Upper lobe of left lung (tissue), 6 donors: ENCODE data around the gene CDYL. TPM values are rescaled to one million over a fixed set of nuclear protein-coding genes. Genes with fewer than 3 reads are reported as not detected.

ENCODE experiments used
- ATAC-seq, 2 donors: fragments of 200-7000 bp; cut with Tn5 transposase; one replicate each; pipeline ENCODE4 v1.9.1; 2022; ENCODE audit warnings: mild to moderate bottlenecking in 2 of 2, moderate library complexity in 2 of 2; ENCODE audit not compliant: low FRiP score in 2 of 2
- DNase-seq, 2 donors: peaks; one replicate each; pipeline ENCODE4 v3.0.0-alpha.2; 2019 to 2020
- H3K27ac ChIP-seq, 4 donors: fragments of 200-600 bp; sonication (generic); one replicate each; pipeline ENCODE4 v1.5.1; 2016 to 2019
- H3K27me3 ChIP-seq, 4 donors: fragments of 200-600 bp; sonication (generic); one replicate each; pipeline ENCODE4 v1.5.1; 2017 to 2019
- H3K36me3 ChIP-seq, 4 donors: fragments of 200-600 bp; sonication (generic); one replicate each; pipeline ENCODE4 v1.5.1; 2016 to 2019
- H3K4me1 ChIP-seq, 4 donors: fragments of 200-600 bp; sonication (generic); one replicate each; pipeline ENCODE4 v1.5.1; 2018 to 2019
- H3K4me3 ChIP-seq, 4 donors: fragments of 200-600 bp; sonication (generic); one replicate each; pipeline ENCODE4 v1.5.1; 2017 to 2019; ENCODE audit warnings: mild to moderate bottlenecking in 2 of 4, moderate library complexity in 1 of 4
- H3K9me3 ChIP-seq, 4 donors: fragments of 200-600 bp; sonication (generic); one replicate each; pipeline ENCODE4 v1.5.1; 2018 to 2019
- CTCF ChIP-seq, 6 experiments: fragments of 450-650 bp in 4 of 6; fragments of 200-600 bp in 2 of 6; sonication (generic) in 2 of 6; IDR thresholded peaks; one replicate each; pipeline ENCODE4 v1.5.1; 2016 to 2019; ENCODE audit warnings: antibody characterized with exemption in 6 of 6
- EP300 ChIP-seq, 4 donors: sonication (generic); formaldehyde crosslinking; IDR thresholded peaks; one replicate each; pipeline ENCODE4 v1.5.1; 2017; ENCODE audit warnings: antibody characterized with exemption in 4 of 4, control low read depth in 2 of 4
- POLR2A ChIP-seq, 4 donors: fragments of 450-650 bp; IDR thresholded peaks; one replicate each; pipeline ENCODE4 v1.5.1; 2016 to 2017; ENCODE audit warnings: antibody characterized with exemption in 4 of 4, mild to moderate bottlenecking in 2 of 4
- POLR2AphosphoS5 ChIP-seq, 2 donors: sonication (generic); formaldehyde crosslinking; IDR thresholded peaks; one replicate each; pipeline ENCODE4 v1.5.1; 2017; ENCODE audit warnings: antibody characterized with exemption in 2 of 2
- WGBS, 2 donors: methylation state at CpG; one replicate each; pipeline ENCODE4 v1.1.5; 2017 to 2018; 5-methylcytosine and 5-hydroxymethylcytosine counted together
- total RNA-seq, 6 donors: library from RNA; depleted of rRNA in 4 of 6; stranded (reverse); fragments of >200 nt in 4 of 6; gene quantifications; one replicate each; pipeline versions ENCODE4 v1.1.0 to v1.2.1, GENCODE V29; 2016 to 2021
- donor health status: DM: no; HTN: no; CAD: no; lungs with moderate emphysema.
- donor health status: DM: no; HTN: yes; CAD: no; lungs with severe emphysema.

Gene CDYL
- total RNA-seq, 6 donors from 2014 or later: 17.6 to 48.9 (median 32.9) TPM

GRCh38 chr6:4947716-4948115, 171.5 kb downstream of the CDYL start:
- WGBS, 2 donors: 85 to 93% methylated on average over 13 of the region's 13 CpGs
- ATAC-seq (no peak), DNase-seq (no peak)
- peaks cover 0 to 64% (median 33%) of the 10 kb centered on the region in 4 donors for H3K36me3 ChIP-seq
- no peaks in the 10 kb centered on the region for H3K9me3 ChIP-seq
- no peak overlapping the region for H3K27ac ChIP-seq
- H3K4me3 ChIP-seq: no peak overlapping the region
- no peaks in the 10 kb centered on the region for H3K27me3 ChIP-seq
- peaks cover 0 to 7% (median 3%) of the 10 kb centered on the region in 4 donors for H3K4me1 ChIP-seq
- TF ChIP-seq EP300 (IDR thresholded peaks at IDR 0.05) (no peak), POLR2A (IDR thresholded peaks at IDR 0.05) (no peak), POLR2AphosphoS5 (IDR thresholded peaks at IDR 0.05) (no peak), CTCF (IDR thresholded peaks at IDR 0.05) (no peak)

GRCh38 chr6:4948781-4949450, 172.7 kb downstream of the CDYL start:
- DNase-seq (no peak), ATAC-seq (peak in 1 of 2 donors; percentile 5)
- H3K9me3 ChIP-seq: no peaks in the 10 kb centered on the region
- WGBS, 2 donors: 86 to 93% methylated on average over 12 to 15 of the region's 15 CpGs
- H3K4me1 ChIP-seq: no peaks in the 10 kb centered on the region
- H3K27ac ChIP-seq: no peak overlapping the region
- no peak overlapping the region for H3K4me3 ChIP-seq
- peaks cover 4 to 68% (median 37%) of the 10 kb centered on the region in 4 donors for H3K36me3 ChIP-seq
- H3K27me3 ChIP-seq: no peaks in the 10 kb centered on the region
- TF ChIP-seq POLR2AphosphoS5 (IDR thresholded peaks at IDR 0.05): no peak
- no peak for TF ChIP-seq POLR2A (IDR thresholded peaks at IDR 0.05)
- no peak for TF ChIP-seq EP300 (IDR thresholded peaks at IDR 0.05)
- TF ChIP-seq CTCF (IDR thresholded peaks at IDR 0.05): no peak

- H3K4me1 ChIP-seq: no peaks in the 10 kb centered on the region
- H3K9me3 ChIP-seq: no peaks in the 10 kb centered on the region
- no peaks in the 10 kb centered on the region for H3K27me3 ChIP-seq
- 90 to 96% methylated on average over 9 to 11 of the region's 11 CpGs for WGBS, 2 donors
- no peak overlapping the region for H3K27ac ChIP-seq
- DNase-seq (no peak), ATAC-seq (no peak)
- no peak overlapping the region for H3K4me3 ChIP-seq
- no peak for TF ChIP-seq CTCF (IDR thresholded peaks at IDR 0.05)
- no peak for TF ChIP-seq POLR2A (IDR thresholded peaks at IDR 0.05)
- TF ChIP-seq EP300 (IDR thresholded peaks at IDR 0.05): no peak
- TF ChIP-seq POLR2AphosphoS5 (IDR thresholded peaks at IDR 0.05): no peak
- H3K36me3 ChIP-seq: peaks cover 6 to 68% (median 38%) of the 10 kb centered on the region in 4 donors
Observed at GRCh38 chr6:4950076-4950475, 173.9 kb downstream of the CDYL start.

GRCh38 chr6:4950836-4951533, 174.8 kb downstream of the CDYL start:
- ATAC-seq (no peak), DNase-seq (no peak)
- H3K4me3 ChIP-seq: no peak overlapping the region
- no peak overlapping the region for H3K27ac ChIP-seq
- no peaks in the 10 kb centered on the region for H3K4me1 ChIP-seq
- no peak for TF ChIP-seq POLR2AphosphoS5 (IDR thresholded peaks at IDR 0.05)
- no peak for TF ChIP-seq EP300 (IDR thresholded peaks at IDR 0.05)
- TF ChIP-seq POLR2A (IDR thresholded peaks at IDR 0.05): no peak
- TF ChIP-seq CTCF (IDR thresholded peaks at IDR 0.05): no peak
- H3K27me3 ChIP-seq: no peaks in the 10 kb centered on the region
- WGBS, 2 donors: 89 to 90% methylated on average over 14 of the region's 14 CpGs
- peaks cover 6 to 67% (median 30%) of the 10 kb centered on the region in 4 donors for H3K36me3 ChIP-seq
- H3K9me3 ChIP-seq: no peaks in the 10 kb centered on the region
